GM18907 (cell line): Measurements from ENCODE around the gene NBR1.
"Not testable (repeated sequence)": the region's sequence is repeated elsewhere in the genome, so short reads cannot be mapped to it uniquely, and the experiment has no call there.

ENCODE experiments used
- ATAC-seq: cut with Tn5 transposase; IDR thresholded peaks from one replicate; pipeline ENCODE4 v1.9.1; 2021; ENCODE audit warnings: mild to moderate bottlenecking, moderate library complexity; ENCODE audit not compliant: unreplicated experiment

Gene NBR1

GRCh38 chr17:43212641-43213490, 41.9 kb downstream of the NBR1 start:
- ATAC-seq: no peak

DNA sequence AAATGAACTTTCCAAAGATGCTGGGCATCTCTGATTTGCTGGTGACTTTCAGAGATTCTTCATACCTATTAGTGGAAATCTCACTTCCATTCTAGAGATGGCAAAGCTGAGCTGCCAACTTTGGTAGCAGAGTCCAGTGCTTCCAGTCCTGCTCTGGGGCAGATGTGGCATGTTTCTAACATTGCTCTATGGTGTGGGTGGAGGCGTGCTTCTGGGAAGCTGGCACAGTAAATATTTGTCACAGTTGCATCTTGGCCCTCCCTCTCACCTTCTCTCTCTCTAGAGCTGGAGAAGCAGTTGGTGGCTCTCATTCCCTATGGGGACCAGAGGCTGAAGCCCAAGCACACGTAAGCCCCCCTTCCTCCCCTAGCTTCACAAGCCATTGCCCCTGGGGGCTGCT, 42.5 kb downstream of the NBR1 start:
- no peak for ATAC-seq

- ATAC-seq: no peak
Observed at GRCh38 chr17:43215341-43215740, 44.3 kb downstream of the NBR1 start.

DNA sequence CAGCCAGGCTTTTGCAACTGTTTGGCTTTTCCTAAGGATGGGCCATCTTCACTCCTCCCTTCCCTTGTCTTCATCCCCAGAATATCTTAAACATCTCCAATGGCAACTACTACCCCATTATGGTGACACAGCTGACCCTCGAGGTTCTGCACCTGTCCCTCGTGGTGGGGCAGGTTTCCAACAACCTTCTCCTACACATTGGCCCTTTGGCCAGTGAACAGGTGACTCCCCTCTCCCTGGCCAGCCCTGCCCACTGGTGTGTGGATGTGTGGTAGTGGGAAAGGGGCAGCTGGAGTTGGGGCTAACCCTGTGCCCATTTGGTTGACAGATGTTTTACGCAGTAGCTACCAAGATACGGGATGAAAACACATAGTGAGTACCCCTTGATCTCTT, 45.4 kb downstream of the NBR1 start:
- no peak for ATAC-seq

GRCh38 chr17:43216762-43217613, 46.0 kb downstream of the NBR1 start:
- no peak for ATAC-seq

DNA sequence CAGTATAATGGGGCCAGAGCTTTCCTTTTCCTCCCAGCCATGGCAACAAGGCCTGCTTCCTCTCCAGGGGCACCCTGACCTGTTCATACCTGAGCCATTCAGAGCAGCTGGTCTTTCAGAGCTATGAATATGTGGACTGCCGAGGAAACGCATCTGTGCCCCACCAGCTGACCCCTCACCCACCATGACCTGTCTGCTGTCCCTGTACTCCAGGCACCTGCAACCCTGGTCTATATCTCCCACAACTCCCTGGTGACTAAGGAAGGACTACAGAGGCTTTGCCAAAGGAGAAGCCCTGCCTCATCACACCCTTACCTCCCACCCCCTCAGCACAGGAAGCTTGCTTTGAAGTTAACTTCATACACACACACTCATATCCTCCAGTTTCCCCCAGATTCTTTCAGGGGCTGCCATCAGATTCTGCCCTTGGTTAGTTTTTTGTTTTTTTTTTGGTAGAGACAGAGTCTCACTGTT, 46.6 kb downstream of the NBR1 start:
- ATAC-seq: no peak

DNA sequence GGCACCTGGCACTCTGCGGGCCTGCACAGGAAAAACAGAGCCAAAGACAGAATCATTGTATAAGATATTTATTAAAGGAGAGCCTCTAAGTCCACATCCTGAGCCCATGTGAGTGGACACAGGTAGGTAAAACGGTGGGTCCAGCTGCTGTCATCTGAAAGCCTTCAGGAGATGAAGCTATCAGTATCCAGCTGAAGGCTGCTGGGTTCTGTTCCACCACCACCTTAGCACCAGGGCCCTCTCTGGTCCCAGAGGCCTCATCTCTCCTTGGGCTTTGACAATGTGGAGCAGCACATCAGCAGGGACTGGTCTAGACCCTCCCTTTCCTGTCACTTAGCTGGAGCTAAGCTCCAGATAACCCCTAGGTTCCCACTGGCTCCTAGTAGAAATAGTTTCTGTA, 48.0 kb downstream of the NBR1 start:
- ATAC-seq: no peak

GRCh38 chr17:43219746-43220380, 48.8 kb downstream of the NBR1 start:
- ATAC-seq: no peak

DNA sequence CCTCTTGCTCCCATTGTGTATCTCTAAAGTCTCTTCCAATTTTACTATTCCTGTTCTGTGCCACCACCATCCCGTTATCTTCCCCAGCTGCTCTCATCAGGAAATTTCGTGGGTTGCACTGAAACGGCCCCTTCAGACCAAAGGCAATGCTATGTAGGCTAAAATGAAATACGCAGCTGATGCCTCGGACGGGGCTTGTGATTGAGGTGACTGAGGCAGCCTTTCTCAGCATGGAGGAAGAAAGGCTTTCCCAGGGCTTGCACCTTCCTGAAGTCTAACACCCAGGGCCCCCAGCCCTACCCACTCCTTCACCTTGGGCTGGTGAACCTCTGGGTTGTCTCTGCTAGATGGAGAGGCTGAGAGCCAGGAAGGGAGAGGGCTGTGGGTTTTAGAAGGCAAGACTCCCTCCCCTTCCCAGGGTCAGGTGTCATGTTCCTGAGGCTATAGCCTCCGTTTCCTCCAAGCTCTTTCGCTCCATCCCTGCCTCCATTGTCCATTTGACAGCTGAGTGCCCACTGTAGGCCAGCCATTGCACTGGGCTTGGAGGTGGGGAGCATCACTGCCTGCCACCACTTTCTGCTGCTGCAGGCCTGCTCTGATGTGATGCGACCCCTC, 49.6 kb downstream of the NBR1 start:
- no peak for ATAC-seq

DNA sequence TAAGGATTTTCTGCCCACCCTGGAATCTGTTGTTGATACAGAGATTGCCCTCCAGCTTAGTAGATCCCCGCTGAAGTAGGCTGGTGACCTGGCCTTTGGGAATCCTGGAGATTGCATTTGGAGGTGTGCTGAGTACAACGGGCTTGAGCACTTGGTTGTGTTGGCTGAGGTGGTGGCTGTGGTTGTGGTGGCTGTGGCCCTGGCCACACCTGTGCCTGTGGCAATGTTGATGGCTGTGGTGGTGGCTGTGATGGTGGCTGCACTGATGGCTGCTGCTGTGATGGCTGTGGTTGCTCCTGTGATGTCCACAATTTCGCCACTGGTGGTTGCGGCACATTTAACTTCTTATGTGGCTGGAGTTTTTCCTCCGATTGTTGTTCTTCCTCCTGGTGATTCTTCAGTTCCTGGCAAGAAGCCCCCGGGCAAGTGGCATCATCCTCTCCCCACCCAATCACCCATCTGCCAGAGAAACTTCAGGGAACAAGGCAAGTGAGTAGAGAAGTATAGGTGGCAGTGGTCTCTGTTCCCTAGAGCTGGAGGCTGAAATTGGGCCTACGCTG, 53.2 kb downstream of the NBR1 start:
- ATAC-seq: no peak

DNA sequence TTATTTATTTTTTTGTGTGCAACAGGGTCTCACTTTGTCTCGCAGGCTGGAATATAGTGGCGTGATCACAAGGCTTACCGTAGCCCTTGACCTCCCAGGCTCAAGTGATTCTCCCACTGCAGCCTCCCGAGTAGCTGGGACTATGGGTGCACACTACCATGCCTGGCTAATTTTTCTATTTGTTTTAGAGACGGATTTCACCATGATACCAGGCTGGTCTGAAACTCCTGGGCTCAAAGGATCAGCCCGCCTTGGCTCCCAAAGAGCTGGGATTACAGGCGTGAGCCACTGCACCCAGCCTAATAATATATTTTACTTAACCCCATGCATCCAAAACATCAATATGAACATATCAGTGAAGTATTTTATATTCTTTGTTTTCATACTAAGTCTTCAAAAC, 55.4 kb downstream of the NBR1 start:
- ATAC-seq: no peak

- not testable (repeated sequence) for ATAC-seq
Observed at GRCh38 chr17:43228020-43228782, 57.2 kb downstream of the NBR1 start, which contains the start of gene CCDC200. CCDC200 (minus strand) TSS chr17:43228623; CDS start chr17:43228554, 69 bp downstream.

DNA sequence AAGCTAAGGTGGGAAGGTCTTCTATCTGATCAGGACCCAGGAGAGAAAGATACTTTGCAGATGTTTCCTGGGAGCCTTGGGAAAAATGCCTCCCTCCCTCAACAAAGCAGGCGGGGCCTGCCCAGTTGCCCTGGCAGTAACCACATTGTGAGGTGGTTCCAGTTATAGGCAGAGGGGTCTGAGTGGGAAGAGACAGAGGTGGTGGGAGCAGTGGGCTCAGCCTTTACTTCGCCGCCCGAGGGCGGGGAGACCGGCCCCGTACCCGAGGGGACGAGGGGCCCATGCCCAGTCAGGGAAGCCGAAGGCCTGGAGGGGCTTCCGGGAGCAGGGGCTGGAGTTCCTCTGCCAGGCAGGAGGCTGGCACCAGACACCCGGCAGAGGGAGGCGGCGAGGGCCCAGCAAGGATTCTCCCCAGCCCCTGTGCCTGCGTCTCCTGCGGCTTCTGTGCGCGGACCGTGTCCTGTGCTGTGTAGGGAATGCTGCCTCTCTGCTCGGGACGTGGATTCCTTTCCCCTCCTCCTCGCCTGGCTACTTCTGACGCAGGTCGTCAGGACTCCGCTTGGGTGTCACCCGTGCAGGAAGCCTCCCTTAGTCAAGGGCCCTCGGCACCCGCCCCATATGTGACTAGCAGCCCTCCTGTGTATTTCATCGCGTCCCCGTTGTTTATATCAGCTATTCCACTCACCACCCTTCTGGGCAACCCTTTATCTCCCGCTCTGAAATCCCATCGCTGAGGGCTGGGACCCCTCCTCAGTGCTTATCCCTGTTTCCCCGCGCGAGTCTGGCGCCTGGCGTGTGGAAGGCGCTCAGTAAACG, 60.4 kb downstream of the NBR1 start:
- ATAC-seq: not testable (repeated sequence)

DNA sequence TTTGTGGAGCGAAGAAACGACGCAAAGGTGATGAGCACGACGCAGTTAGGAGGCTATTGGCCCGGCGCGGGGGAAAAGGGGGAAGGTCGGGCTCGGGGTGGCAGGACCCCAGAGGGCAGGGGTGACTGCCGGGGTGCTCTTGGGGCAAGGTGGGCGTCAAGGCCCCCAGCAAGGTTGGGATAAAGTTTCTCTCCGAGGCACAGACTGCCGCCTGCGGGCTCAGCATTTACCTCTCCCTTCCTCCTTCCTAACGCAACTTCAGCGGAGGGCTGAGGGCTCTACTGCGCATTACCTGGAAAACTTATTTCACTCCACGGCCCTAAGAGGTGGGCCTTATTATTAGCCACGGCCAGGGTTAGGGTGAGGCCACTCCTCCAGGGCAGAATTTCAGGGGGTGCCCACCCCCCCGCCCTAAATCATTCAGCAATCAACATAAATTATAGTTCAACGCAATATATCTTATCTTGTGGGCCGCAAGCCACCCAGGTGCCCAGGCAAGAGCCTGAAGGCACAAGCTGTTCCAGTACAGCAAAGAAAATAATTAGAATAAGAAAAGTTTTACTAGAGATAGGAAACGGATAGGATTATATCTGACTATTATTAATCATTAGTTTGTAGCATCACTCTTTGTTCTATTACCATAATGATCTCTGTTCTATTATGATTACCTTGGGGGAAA, 61.1 kb downstream of the NBR1 start:
- not testable (repeated sequence) for ATAC-seq

GRCh38 chr17:43233263-43233662, 62.2 kb downstream of the NBR1 start:
- not testable (repeated sequence) for ATAC-seq

GRCh38 chr17:43233877-43234276, 62.9 kb downstream of the NBR1 start, which contains the start of gene RNU2-1:
RNU2-1 (minus strand) TSS chr17:43233977.
- ATAC-seq: not testable (repeated sequence)

DNA sequence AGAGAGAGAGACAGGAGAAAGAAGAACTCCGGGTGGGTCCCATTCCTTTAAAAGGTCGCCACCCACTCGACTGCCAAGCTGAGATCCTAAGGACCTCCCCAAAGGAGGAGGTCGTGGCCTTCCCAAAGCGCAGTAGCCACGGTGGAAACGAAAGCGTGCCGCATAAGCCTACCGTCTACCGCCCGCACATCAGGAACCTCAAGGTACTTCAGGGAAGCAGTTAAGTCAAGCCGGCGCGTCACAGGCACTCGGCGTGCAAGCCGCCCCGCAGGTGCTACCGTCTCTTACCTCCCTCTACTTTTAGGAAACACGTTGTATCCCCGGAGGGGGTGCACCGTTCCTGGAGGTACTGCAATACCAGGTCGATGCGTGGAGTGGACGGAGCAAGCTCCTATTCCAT, 68.6 kb downstream of the NBR1 start:
- not testable (repeated sequence) for ATAC-seq
